Fibroblast of peridontal ligament (primary cell): ENCODE data around the gene PPP1R26.
A peak's percentile ranks its signal among the peaks of the same experiment; 100 is the strongest.

Experiments
- DNase-seq: peaks from one replicate; pipeline ENCODE4 v3.0.0-alpha.2; 2010; ENCODE audit errors: extremely low read depth

PPP1R26 gene

GRCh38 chr9:135464181-135464580 is 15.4 kb upstream of the PPP1R26 start:
- no peak for DNase-seq

GRCh38 chr9:135468854-135469521 is 10.6 kb upstream of the PPP1R26 start:
- no peak for DNase-seq

- no peak for DNase-seq
Observed at GRCh38 chr9:135471791-135472640, 7.6 kb upstream of the PPP1R26 start.

GRCh38 chr9:135473972-135474543 is 5.5 kb upstream of the PPP1R26 start:
- DNase-seq = no peak

- DNase-seq = no peak
Observed at GRCh38 chr9:135474915-135475314, 4.7 kb upstream of the PPP1R26 start.

GRCh38 chr9:135476561-135477355 is 2.8 kb upstream of the PPP1R26 start:
- peak; percentile 67 for DNase-seq

GRCh38 chr9:135478191-135478590 is 1.4 kb upstream of the PPP1R26 start:
- no peak for DNase-seq

GRCh38 chr9:135478829-135479468 is 633 bp upstream of the PPP1R26 start:
- peak; percentile 9 for DNase-seq

- DNase-seq = peak; percentile 14
Observed at GRCh38 chr9:135480071-135480939, 723 bp downstream of the PPP1R26 start.

GRCh38 chr9:135480940-135481310 is 1.3 kb downstream of the PPP1R26 start:
- no peak for DNase-seq

GRCh38 chr9:135482015-135482754 is 2.6 kb downstream of the PPP1R26 start:
- DNase-seq = no peak

- no peak for DNase-seq
Observed at GRCh38 chr9:135484460-135485277, 5.1 kb downstream of the PPP1R26 start.

- no peak for DNase-seq
Observed at GRCh38 chr9:135485385-135485784, 5.8 kb downstream of the PPP1R26 start.

- DNase-seq = no peak
Observed at GRCh38 chr9:135485832-135486231, 6.2 kb downstream of the PPP1R26 start.

- DNase-seq = no peak
Observed at GRCh38 chr9:135486267-135487065, 6.9 kb downstream of the PPP1R26 start.

GRCh38 chr9:135487281-135488012 is 7.9 kb downstream of the PPP1R26 start:
- DNase-seq = no peak

GRCh38 chr9:135488013-135488330 is 8.4 kb downstream of the PPP1R26 start:
- DNase-seq = no peak

- DNase-seq = no peak
Observed at GRCh38 chr9:135488527-135488926, 8.9 kb downstream of the PPP1R26 start.
